ENCODE data around the gene SLC6A9.

SLC6A9 gene

DNA sequence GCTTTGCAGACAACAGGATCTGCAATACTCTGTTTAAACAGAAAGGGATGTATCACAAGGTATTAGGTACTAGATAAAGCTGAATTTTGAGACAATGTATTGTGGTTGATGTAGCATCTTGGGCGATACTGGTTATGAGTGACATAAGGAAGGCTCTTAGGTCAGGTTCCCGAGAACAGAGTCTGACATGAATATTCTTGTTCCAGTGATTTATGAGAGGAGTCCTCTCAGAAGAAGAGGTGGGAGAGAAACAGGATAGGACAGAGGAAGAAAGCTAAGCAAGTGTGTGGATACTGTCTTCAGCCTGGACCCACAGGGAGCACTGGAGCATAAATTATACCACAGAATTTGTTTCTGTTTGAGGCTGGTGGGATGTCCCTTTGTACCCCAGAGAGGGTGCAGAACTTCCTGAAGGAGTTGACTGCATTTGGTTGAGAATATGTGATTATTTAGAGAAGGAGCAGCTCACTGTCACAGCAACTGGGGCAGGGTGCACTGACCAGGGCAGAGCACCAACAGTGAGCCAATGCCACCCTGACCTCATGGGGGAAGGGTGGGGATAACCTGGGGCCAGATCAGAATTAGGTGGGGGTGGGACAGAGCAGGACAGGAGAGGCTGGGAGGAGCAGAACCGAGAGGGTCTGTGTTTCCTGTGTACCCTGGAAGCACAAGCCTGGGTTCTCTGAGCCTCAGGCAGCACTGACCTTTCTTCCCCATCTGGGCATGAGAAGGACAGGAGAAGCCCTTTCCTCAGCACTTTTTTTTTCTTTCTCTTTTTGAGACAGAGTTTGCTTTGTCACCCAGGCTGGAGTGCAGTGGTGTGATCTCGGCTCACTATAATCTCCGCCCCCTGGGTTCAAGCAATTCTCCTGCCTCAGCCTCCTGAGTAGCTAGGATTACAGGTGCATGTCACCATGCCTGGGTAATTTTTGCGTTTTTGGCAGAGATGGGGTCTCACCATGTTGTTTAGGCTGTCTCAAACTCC is 36.3 kb upstream of the SLC6A9 start:
- H3K27me3 Mint-ChIP-seq (ENCODE audit: low read depth, poor library complexity): peaks cover 3% of the 10 kb centered on the region
- H3K9me3 Mint-ChIP-seq: no peaks in the 10 kb centered on the region
- H3K36me3 Mint-ChIP-seq (ENCODE audit: low read depth): no peaks in the 10 kb centered on the region
- H3K27ac Mint-ChIP-seq: no peak overlapping the region
- TF ChIP-seq, protein P1, sequence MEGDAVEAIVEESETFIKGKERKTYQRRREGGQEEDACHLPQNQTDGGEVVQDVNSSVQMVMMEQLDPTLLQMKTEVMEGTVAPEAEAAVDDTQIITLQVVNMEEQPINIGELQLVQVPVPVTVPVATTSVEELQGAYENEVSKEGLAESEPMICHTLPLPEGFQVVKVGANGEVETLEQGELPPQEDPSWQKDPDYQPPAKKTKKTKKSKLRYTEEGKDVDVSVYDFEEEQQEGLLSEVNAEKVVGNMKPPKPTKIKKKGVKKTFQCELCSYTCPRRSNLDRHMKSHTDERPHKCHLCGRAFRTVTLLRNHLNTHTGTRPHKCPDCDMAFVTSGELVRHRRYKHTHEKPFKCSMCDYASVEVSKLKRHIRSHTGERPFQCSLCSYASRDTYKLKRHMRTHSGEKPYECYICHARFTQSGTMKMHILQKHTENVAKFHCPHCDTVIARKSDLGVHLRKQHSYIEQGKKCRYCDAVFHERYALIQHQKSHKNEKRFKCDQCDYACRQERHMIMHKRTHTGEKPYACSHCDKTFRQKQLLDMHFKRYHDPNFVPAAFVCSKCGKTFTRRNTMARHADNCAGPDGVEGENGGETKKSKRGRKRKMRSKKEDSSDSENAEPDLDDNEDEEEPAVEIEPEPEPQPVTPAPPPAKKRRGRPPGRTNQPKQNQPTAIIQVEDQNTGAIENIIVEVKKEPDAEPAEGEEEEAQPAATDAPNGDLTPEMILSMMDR (IDR thresholded peaks at IDR 0.05): no peak
- peak overlapping the region; percentile 40 for H3K4me3 Mint-ChIP-seq
- no peak for DNase-seq
- H3K4me1 Mint-ChIP-seq: peaks cover 52% of the 10 kb centered on the region

DNA sequence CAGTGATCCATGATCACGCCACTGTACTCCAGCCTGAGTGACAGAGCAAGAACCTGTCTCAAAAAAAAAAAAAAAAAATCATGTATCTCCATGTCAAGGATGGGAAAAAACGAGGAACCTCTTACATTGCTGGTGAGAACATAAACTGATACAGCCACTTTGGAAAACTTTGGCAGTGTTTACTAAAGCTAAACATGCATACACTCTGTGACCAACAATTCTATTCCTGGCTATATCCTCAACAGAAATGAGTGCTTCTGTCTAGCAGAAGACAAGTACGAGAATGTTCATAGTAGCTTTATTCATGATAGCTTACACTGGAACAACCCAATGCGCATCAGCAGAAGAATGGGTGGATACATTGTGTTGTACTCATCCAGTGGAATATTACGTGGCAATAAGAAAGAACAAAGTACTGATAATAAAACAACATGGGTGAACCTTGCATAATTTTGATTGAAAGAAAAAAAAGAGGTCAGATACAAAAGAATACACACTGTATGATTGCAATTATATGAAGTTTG is 31.5 kb upstream of the SLC6A9 start:
- H3K4me3 Mint-ChIP-seq: no peak overlapping the region
- H3K4me1 Mint-ChIP-seq: peaks cover 31% of the 10 kb centered on the region
- no peak for DNase-seq
- no peak overlapping the region for H3K27ac Mint-ChIP-seq
- TF ChIP-seq, protein P1 (IDR thresholded peaks at IDR 0.05): no peak
- no peaks in the 10 kb centered on the region for H3K36me3 Mint-ChIP-seq (ENCODE audit: low read depth)
- no peaks in the 10 kb centered on the region for H3K9me3 Mint-ChIP-seq
- peaks cover 20% of the 10 kb centered on the region for H3K27me3 Mint-ChIP-seq (ENCODE audit: low read depth, poor library complexity)

DNA sequence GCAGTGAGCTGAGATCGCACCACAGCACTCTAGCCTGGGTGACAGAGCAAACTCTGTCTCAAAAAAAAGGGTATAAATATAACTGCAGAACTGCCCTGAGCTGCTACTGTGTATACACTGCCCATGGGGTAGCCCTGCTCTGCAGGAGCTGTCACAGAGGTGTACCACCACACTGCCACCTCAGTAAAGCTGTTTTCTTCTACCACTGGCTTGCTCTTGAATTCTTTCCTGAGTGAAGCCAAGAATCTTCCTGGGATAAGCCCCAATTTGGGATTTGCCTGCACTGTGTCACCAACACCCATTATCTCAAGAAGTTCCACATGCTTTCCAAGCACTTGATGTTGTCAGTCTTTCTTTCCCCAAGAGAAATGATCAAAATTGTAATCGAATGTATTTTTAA is 30.6 kb upstream of the SLC6A9 start:
- H3K36me3 Mint-ChIP-seq (ENCODE audit: low read depth): no peaks in the 10 kb centered on the region
- H3K4me3 Mint-ChIP-seq: no peak overlapping the region
- H3K27me3 Mint-ChIP-seq (ENCODE audit: low read depth, poor library complexity): peaks cover 21% of the 10 kb centered on the region
- peaks cover 23% of the 10 kb centered on the region for H3K4me1 Mint-ChIP-seq
- H3K9me3 Mint-ChIP-seq: no peaks in the 10 kb centered on the region
- H3K27ac Mint-ChIP-seq: no peak overlapping the region
- TF ChIP-seq, protein P1 (IDR thresholded peaks at IDR 0.05): no peak
- DNase-seq: no peak

DNA sequence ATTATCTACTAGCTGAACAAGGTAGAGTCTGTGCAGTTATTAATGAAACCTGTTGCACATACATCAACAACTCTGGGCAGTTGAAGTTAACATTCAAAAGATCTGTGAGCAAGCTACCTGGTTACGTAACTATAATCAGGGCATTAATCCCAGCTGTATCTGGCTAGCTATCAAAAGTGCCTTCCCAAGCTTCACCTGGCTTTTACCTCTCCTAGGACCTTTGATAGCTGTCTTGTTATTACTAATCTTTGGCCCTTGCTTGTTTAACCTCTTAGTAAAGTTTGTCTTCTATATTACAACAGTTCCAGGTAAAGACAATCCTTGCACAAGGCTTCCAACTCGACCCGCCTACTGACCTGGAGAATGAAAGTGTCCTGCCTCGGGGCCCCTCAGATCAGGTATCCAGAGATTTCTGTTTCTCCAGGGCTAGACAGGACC is 29.6 kb upstream of the SLC6A9 start:
- no peaks in the 10 kb centered on the region for H3K9me3 Mint-ChIP-seq
- H3K4me1 Mint-ChIP-seq: peaks cover 19% of the 10 kb centered on the region
- H3K27me3 Mint-ChIP-seq (ENCODE audit: low read depth, poor library complexity): peaks cover 21% of the 10 kb centered on the region
- no peak for DNase-seq
- no peaks in the 10 kb centered on the region for H3K36me3 Mint-ChIP-seq (ENCODE audit: low read depth)
- no peak overlapping the region for H3K27ac Mint-ChIP-seq
- TF ChIP-seq, protein P1 (IDR thresholded peaks at IDR 0.05): no peak
- H3K4me3 Mint-ChIP-seq: no peak overlapping the region

DNA sequence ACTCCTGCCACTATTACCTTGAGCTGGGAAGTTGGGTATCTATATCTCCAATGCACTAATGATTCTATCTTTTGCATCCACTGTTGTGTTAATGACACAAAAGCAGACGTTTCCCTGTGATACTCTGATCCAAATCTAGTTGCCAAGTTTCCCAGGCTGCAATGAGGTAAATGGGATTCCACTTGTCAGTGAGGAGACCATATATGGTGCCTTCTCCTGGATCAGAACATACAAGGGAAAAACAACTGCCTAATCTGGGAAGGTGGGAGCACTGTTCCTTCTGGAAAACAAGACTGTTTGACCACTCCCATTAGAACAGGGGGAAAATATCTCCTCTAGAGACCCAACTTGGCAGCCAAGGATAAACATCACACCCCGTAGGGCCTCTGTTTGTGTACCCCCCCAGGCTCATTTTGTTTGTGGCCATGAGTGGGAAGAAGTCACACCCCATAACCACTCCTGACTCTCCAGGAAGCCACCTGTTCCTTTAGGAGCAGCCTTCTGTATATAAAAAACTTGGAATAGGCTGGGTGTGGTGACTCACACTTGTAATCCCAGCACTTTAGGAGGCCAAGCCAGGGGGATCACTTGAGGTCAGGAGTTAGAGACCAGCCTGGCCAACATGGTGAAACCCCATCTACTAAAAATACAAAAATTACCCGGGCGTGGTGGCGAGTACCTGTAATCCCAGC is 28.5 kb upstream of the SLC6A9 start:
- H3K4me3 Mint-ChIP-seq: no peak overlapping the region
- TF ChIP-seq, protein P1 (IDR thresholded peaks at IDR 0.05): no peak
- H3K9me3 Mint-ChIP-seq: no peaks in the 10 kb centered on the region
- H3K4me1 Mint-ChIP-seq: peaks cover 19% of the 10 kb centered on the region
- DNase-seq: no peak
- peaks cover 21% of the 10 kb centered on the region for H3K27me3 Mint-ChIP-seq (ENCODE audit: low read depth, poor library complexity)
- no peak overlapping the region for H3K27ac Mint-ChIP-seq
- no peaks in the 10 kb centered on the region for H3K36me3 Mint-ChIP-seq (ENCODE audit: low read depth)
